B cell (primary cell): ENCODE data around the gene CRYAA.
"Not testable (repeated sequence)": the region's sequence is repeated elsewhere in the genome, so short reads cannot be mapped to it uniquely, and the experiment has no call there.

Experiments
- EZH2 ChIP-seq: IDR thresholded peaks from 2 replicates; pipeline ENCODE4 v1.6.1; 2012; ENCODE audit warnings: borderline replicate concordance, low read depth, mild to moderate bottlenecking, moderate library complexity, low read length; ENCODE audit not compliant: insufficient read depth, poor library complexity, severe bottlenecking
- TF ChIP-seq, protein P1 (sequence below): fragments of 200-600 bp; IDR thresholded peaks from one replicate; pipeline ENCODE4 v1.8.0; 2022; ENCODE audit warnings: antibody characterized with exemption, mild to moderate bottlenecking

GRCh38 chr21:43141407-43141806 lies 27.4 kb upstream of the CRYAA start:
- TF ChIP-seq, protein P1, sequence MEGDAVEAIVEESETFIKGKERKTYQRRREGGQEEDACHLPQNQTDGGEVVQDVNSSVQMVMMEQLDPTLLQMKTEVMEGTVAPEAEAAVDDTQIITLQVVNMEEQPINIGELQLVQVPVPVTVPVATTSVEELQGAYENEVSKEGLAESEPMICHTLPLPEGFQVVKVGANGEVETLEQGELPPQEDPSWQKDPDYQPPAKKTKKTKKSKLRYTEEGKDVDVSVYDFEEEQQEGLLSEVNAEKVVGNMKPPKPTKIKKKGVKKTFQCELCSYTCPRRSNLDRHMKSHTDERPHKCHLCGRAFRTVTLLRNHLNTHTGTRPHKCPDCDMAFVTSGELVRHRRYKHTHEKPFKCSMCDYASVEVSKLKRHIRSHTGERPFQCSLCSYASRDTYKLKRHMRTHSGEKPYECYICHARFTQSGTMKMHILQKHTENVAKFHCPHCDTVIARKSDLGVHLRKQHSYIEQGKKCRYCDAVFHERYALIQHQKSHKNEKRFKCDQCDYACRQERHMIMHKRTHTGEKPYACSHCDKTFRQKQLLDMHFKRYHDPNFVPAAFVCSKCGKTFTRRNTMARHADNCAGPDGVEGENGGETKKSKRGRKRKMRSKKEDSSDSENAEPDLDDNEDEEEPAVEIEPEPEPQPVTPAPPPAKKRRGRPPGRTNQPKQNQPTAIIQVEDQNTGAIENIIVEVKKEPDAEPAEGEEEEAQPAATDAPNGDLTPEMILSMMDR = not testable (repeated sequence)
- TF ChIP-seq EZH2 = not testable (repeated sequence)
